Naive B cell (primary cell): ENCODE results near the gene TES. TPM values are rescaled to one million over a fixed set of nuclear protein-coding genes. Genes with fewer than 3 reads are reported as not detected.
"Not testable (repeated sequence)": the region's sequence is repeated elsewhere in the genome, so short reads cannot be mapped to it uniquely, and the experiment has no call there.

Source experiments
- ATAC-seq, 2 donors: fragments of 150-1000 bp; cut with Tn5 transposase; 2 replicates each; pipeline ENCODE4 v1.10.0; 2021; ENCODE audit warnings: low read depth in 2 of 2, mild to moderate bottlenecking in 2 of 2, moderate library complexity in 2 of 2
- DNase-seq: peaks from one replicate; pipeline ENCODE4 v3.0.0; 2022
- H3K27ac Mint-ChIP-seq, 6 donors: one replicate each; pipeline ENCODE4 v1.8.0; 2020 to 2022; ENCODE audit warnings: mild to moderate bottlenecking in 6 of 6, mixed read lengths in 6 of 6, moderate library complexity in 5 of 6, inconsistent platforms in 2 of 6
- H3K27me3 Mint-ChIP-seq, 3 donors: one replicate each; pipeline ENCODE4 v1.8.0; 2021 to 2022; ENCODE audit warnings: mixed read lengths in 3 of 3, mild to moderate bottlenecking in 1 of 3
- H3K36me3 Mint-ChIP-seq, 2 donors: one replicate each; pipeline ENCODE4 v1.8.0; 2020 to 2022; ENCODE audit warnings: mixed read lengths in 2 of 2, inconsistent platforms in 1 of 2, mild to moderate bottlenecking in 1 of 2
- H3K4me1 Mint-ChIP-seq, 3 donors: one replicate each; pipeline ENCODE4 v1.8.0; 2020 to 2022; ENCODE audit warnings: mixed read lengths in 3 of 3, inconsistent platforms in 1 of 3, mild to moderate bottlenecking in 1 of 3, moderate library complexity in 1 of 3
- H3K4me3 Mint-ChIP-seq, 8 donors: one replicate each; pipeline ENCODE4 v1.8.0; 2020 to 2022; ENCODE audit warnings: mild to moderate bottlenecking in 8 of 8, mixed read lengths in 8 of 8, moderate library complexity in 8 of 8, inconsistent platforms in 2 of 8
- H3K9me3 Mint-ChIP-seq, 7 donors: one replicate each; pipeline ENCODE4 v1.8.0; 2020 to 2022; ENCODE audit warnings: mixed read lengths in 7 of 7, mild to moderate bottlenecking in 5 of 7, inconsistent platforms in 2 of 7, moderate library complexity in 1 of 7
- polyA plus RNA-seq, 6 donors: library from polyadenylated mRNA; unstranded; fragments of 300-500 nt; fragmentation: Illumina TruSeq; gene quantifications; one replicate each; pipeline ENCODE4 v1.2.3, GENCODE V29; 2021; ENCODE audit warnings: low read depth in 6 of 6

The TES gene
- polyA plus RNA-seq, 6 donors from 2014 or later, result 98.1 to 195 (median 133) TPM

DNA sequence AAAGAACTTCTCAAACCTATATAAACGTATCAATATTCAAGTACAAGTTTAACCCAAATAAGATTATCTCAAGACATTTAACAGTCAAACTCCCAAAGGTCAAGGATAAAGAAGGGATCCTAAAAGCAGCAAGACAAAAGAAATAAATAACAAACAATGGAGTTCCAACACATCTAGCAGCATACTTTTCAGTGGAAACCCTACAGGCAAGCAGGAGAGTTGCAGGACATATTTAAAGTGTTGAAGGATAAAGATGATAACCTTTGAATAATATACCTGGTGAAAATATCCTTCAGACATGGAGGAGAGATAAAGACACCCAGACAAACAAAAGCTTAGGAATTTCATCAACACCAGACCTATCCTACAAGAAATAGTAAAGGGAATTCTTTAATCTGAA lies 82.8 kb downstream of the TES start:
- no peak for DNase-seq
- no peaks in the 10 kb centered on the region for H3K4me1 Mint-ChIP-seq
- no peak overlapping the region for H3K4me3 Mint-ChIP-seq
- no peak for ATAC-seq
- H3K27ac Mint-ChIP-seq, result no peak overlapping the region
- H3K27me3 Mint-ChIP-seq, result peaks cover 12 to 34% (median 32%) of the 10 kb centered on the region in 3 donors
- H3K9me3 Mint-ChIP-seq, result peaks cover 4 to 40% (median 21%) of the 10 kb centered on the region in 7 donors
- peaks cover 0 to 17% of the 10 kb centered on the region in 2 donors for H3K36me3 Mint-ChIP-seq

DNA sequence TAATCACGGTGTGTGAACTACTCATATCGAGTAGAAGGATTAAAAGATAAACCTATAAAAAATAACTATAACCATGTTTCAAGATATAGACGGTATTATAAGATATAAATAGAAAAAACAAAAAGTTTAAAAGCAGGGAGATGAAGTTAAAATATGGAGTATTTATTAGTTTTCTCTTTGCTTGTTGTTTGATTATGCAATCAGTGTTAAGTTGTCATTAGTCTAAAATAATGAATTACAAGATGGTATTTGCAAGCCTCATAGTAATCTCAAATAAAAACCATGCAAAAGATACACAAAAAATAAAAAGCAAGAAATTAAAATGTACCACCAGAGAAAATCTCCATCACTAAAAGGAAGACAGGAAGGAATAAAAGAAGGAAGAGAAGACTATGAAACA lies 83.3 kb downstream of the TES start:
- Mint-ChIP-seq H3K27me3 (peaks cover 12 to 34% (median 32%) of the 10 kb centered on the region in 3 donors), H3K27ac (no peak overlapping the region), H3K9me3 (peaks cover 4 to 40% (median 21%) of the 10 kb centered on the region in 7 donors), H3K4me1 (no peaks in the 10 kb centered on the region), H3K36me3 (peaks cover 0 to 17% of the 10 kb centered on the region in 2 donors), H3K4me3 (no peak overlapping the region)
- ATAC-seq (no peak), DNase-seq (no peak)

GRCh38 chr7:116295903-116296302 lies 85.6 kb downstream of the TES start:
- H3K36me3 Mint-ChIP-seq, result peaks cover 0 to 17% of the 10 kb centered on the region in 2 donors
- peaks cover 12 to 32% (median 32%) of the 10 kb centered on the region in 3 donors for H3K27me3 Mint-ChIP-seq
- peaks cover 4 to 39% (median 21%) of the 10 kb centered on the region in 7 donors for H3K9me3 Mint-ChIP-seq
- not testable (repeated sequence) for ATAC-seq, H3K4me3 Mint-ChIP-seq, H3K4me1 Mint-ChIP-seq, H3K27ac Mint-ChIP-seq, DNase-seq

- H3K27me3 Mint-ChIP-seq, result peaks cover 6 to 24% (median 15%) of the 10 kb centered on the region in 3 donors
- no peak for DNase-seq
- no peak overlapping the region for H3K4me3 Mint-ChIP-seq
- H3K36me3 Mint-ChIP-seq, result peaks cover 0 to 10% of the 10 kb centered on the region in 2 donors
- peaks cover 0 to 20% (median 12%) of the 10 kb centered on the region in 7 donors for H3K9me3 Mint-ChIP-seq
- H3K27ac Mint-ChIP-seq, result no peak overlapping the region
- no peak for ATAC-seq
- H3K4me1 Mint-ChIP-seq, result no peaks in the 10 kb centered on the region
Measured at GRCh38 chr7:116298055-116298454, 87.7 kb downstream of the TES start.

- H3K4me1 Mint-ChIP-seq, result no peaks in the 10 kb centered on the region
- H3K9me3 Mint-ChIP-seq, result peaks cover 0 to 20% (median 9%) of the 10 kb centered on the region in 7 donors
- no peak overlapping the region for H3K4me3 Mint-ChIP-seq
- DNase-seq, result no peak
- ATAC-seq, result no peak
- H3K27ac Mint-ChIP-seq, result peak overlapping the region in 1 of 6 donors; percentile 35
- peaks cover 0 to 10% of the 10 kb centered on the region in 2 donors for H3K36me3 Mint-ChIP-seq
- peaks cover 6 to 23% (median 14%) of the 10 kb centered on the region in 3 donors for H3K27me3 Mint-ChIP-seq
Measured at GRCh38 chr7:116298576-116298975, 88.2 kb downstream of the TES start.

GRCh38 chr7:116305485-116306408 lies 95.4 kb downstream of the TES start:
- peaks cover 0 to 8% (median 4%) of the 10 kb centered on the region in 3 donors for H3K27me3 Mint-ChIP-seq
- no peaks in the 10 kb centered on the region for H3K9me3 Mint-ChIP-seq
- H3K4me1 Mint-ChIP-seq, result no peaks in the 10 kb centered on the region
- no peak overlapping the region for H3K27ac Mint-ChIP-seq
- no peaks in the 10 kb centered on the region for H3K36me3 Mint-ChIP-seq
- ATAC-seq (no peak), DNase-seq (no peak)
- H3K4me3 Mint-ChIP-seq, result no peak overlapping the region

GRCh38 chr7:116306409-116307048 lies 96.2 kb downstream of the TES start:
- Mint-ChIP-seq H3K27ac (no peak overlapping the region), H3K27me3 (peaks cover 0 to 8% (median 4%) of the 10 kb centered on the region in 3 donors), H3K4me1 (no peaks in the 10 kb centered on the region), H3K36me3 (no peaks in the 10 kb centered on the region), H3K9me3 (no peaks in the 10 kb centered on the region), H3K4me3 (no peak overlapping the region)
- ATAC-seq (no peak), DNase-seq (no peak)

GRCh38 chr7:116307253-116307652 lies 96.9 kb downstream of the TES start:
- no peak for DNase-seq
- H3K27me3 Mint-ChIP-seq, result peaks cover 0 to 8% (median 4%) of the 10 kb centered on the region in 3 donors
- no peaks in the 10 kb centered on the region for H3K9me3 Mint-ChIP-seq
- H3K4me3 Mint-ChIP-seq, result no peak overlapping the region
- H3K36me3 Mint-ChIP-seq, result no peaks in the 10 kb centered on the region
- H3K4me1 Mint-ChIP-seq, result no peaks in the 10 kb centered on the region
- no peak for ATAC-seq
- no peak overlapping the region for H3K27ac Mint-ChIP-seq

Other genes starting within 250 kb of the TES start
- 1 to 10 TPM in 3 of 6 donors, under 1 TPM in 1, not detected in 2; 0.56 to 2.1 (median 1.3) TPM for gene TFEC, start 179.8 kb upstream of the TES start, polyA plus RNA-seq